ENCODE measurements around the gene PTPRN. TPM values are rescaled to one million over a fixed set of nuclear protein-coding genes. Genes with fewer than 3 reads are reported as not detected.
A peak's percentile ranks its signal among the peaks of the same experiment; 100 is the strongest.

The PTPRN gene
- total and polyA plus RNA-seq, 2 donors (not counting 3 experiments of a cell fraction or from before 2014, with no cell fraction given): not detected

DNA sequence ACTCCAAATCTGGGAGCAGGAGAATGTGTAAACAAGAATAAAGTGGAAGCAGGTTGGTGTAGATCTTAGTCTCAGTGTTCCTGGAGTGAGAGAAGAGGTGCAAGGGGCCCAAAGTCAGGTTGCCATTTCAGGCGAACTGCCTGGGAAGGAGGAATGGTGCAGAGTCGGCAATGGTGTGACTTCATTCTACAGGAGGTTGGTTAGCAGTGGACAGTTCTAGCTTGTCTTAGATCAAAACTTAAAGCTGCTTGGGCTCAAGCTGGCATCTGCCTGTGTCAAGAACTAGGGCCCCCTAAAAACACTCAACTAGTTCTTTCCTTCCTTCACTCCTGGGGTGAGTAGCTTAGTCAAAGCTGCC lies 60.4 kb downstream of the PTPRN start:
- dilution Hi-C loops (cut with MboI; ENCODE audit: extremely low pct_ligation_motif_present, low sequenced_read_pairs) (no loop called here), intact Hi-C loops (cut with micrococcal nuclease) (loop anchor here (1.0 kb wide), 2 partner anchors 20 to 30 kb away; partner anchors contain the start of genes ANKZF1, ATG9A and DNAJB2)
- POLR2A ChIA-PET: interaction anchor here (1.0 to 1.5 kb wide), 5 partner anchors 19 to 72 kb away, joined by 3 to 7 read pairs (median 3); partner anchors contain the start of genes ANKZF1, ATG9A and CNPPD1
- no peak overlapping the region for H3K4me3 ChIP-seq (replicated peaks in 1 of 3; ENCODE audit: insufficient read depth in 1 of 3, low read depth in 1 of 3, low read length in 3 of 3)
- H3K9me3 ChIP-seq (replicated peaks; ENCODE audit: control insufficient read depth, insufficient read depth, low read length): no peaks in the 10 kb centered on the region
- no peaks in the 10 kb centered on the region for H3K9me1 ChIP-seq (replicated peaks; ENCODE audit: control insufficient read depth, extremely low read depth, insufficient read depth, low read length)
- H3K4me1 ChIP-seq (ENCODE audit: control insufficient read depth, extremely low read depth, insufficient read depth, low read length): peaks cover 46% of the 10 kb centered on the region
- TF ChIP-seq, protein P1, sequence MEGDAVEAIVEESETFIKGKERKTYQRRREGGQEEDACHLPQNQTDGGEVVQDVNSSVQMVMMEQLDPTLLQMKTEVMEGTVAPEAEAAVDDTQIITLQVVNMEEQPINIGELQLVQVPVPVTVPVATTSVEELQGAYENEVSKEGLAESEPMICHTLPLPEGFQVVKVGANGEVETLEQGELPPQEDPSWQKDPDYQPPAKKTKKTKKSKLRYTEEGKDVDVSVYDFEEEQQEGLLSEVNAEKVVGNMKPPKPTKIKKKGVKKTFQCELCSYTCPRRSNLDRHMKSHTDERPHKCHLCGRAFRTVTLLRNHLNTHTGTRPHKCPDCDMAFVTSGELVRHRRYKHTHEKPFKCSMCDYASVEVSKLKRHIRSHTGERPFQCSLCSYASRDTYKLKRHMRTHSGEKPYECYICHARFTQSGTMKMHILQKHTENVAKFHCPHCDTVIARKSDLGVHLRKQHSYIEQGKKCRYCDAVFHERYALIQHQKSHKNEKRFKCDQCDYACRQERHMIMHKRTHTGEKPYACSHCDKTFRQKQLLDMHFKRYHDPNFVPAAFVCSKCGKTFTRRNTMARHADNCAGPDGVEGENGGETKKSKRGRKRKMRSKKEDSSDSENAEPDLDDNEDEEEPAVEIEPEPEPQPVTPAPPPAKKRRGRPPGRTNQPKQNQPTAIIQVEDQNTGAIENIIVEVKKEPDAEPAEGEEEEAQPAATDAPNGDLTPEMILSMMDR (IDR thresholded peaks at IDR 0.05; ENCODE audit: extremely low read depth in 1 of 2, insufficient read depth in 1 of 2, low read depth in 1 of 2, low read length in 2 of 2): no peak
- TF ChIP-seq GATA2 (IDR thresholded peaks at IDR 0.05; ENCODE audit: insufficient read depth, insufficient read length, low read depth, low read length) (no peak), EZH2 (IDR thresholded peaks at IDR 0.05; ENCODE audit: borderline replicate concordance, low read depth, low read length, severe bottlenecking) (no peak), JUN (IDR thresholded peaks at IDR 0.05; ENCODE audit: borderline replicate concordance, insufficient read depth, insufficient read length, low read depth) (no peak), POLR2AphosphoS5 (IDR thresholded peaks at IDR 0.05; ENCODE audit: insufficient read depth, low read depth, low read length) (no peak), POLR2A (IDR thresholded peaks at IDR 0.05; ENCODE audit: low read depth, low read length) (no peak), FOS (IDR thresholded peaks at IDR 0.05; ENCODE audit: borderline replicate concordance, insufficient read depth, low read length) (no peak), MYC (IDR thresholded peaks at IDR 0.05; ENCODE audit: low read depth, low read length) (no peak)
- TF ChIP-seq, protein P2, sequence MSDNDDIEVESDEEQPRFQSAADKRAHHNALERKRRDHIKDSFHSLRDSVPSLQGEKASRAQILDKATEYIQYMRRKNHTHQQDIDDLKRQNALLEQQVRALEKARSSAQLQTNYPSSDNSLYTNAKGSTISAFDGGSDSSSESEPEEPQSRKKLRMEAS (IDR thresholded peaks at IDR 0.05; ENCODE audit: insufficient read depth, insufficient read length): no peak
- peak overlapping the region; percentile 42 for H3K9ac ChIP-seq (replicated peaks; ENCODE audit: extremely low read depth, insufficient read depth, low read length)
- no TSS peak for BruUV-seq (replicated peaks)
- H3K27me3 ChIP-seq (ENCODE audit: control insufficient read depth in 2 of 2, insufficient read depth in 2 of 2, low read length in 2 of 2): no peaks in the 10 kb centered on the region
- H4K20me1 ChIP-seq (replicated peaks; ENCODE audit: control insufficient read depth, extremely low read depth, insufficient read depth, low read length): no peaks in the 10 kb centered on the region
- peak overlapping the region; percentile 27 for H3K4me2 ChIP-seq (ENCODE audit: insufficient read depth, low read length)
- no peak for FAIRE-seq
- peaks cover 2% of the 10 kb centered on the region in 2 experiments for H3K36me3 ChIP-seq (ENCODE audit: control insufficient read depth in 2 of 2, extremely low read depth in 1 of 2, insufficient read depth in 2 of 2, low read length in 2 of 2)
- peaks cover 15% of the 10 kb centered on the region for H3K79me2 ChIP-seq (ENCODE audit: control insufficient read depth, insufficient read depth, low read length)
- H2AFZ ChIP-seq (ENCODE audit: low read depth, low read length): no peak overlapping the region
- H3K27ac ChIP-seq (ENCODE audit: insufficient read depth, low read depth, low read length): peak overlapping the region; percentile 75
- CTCF ChIA-PET: interaction anchor here (0.6 to 3.3 kb wide), 7 partner anchors 12 to 589 kb away, joined by 3 to 25 read pairs (median 4); partner anchors contain the start of genes BCS1L, CNPPD1, DNAJB2 and ZNF142
- no peak for DNase-seq (ENCODE audit: low read depth, low spot score)

Data from endothelial cell of umbilical vein (primary cell).